A673 (cell line): ENCODE results near the gene PHETA1.

Experiments used
- EZH2 ChIP-seq: fragments of 200-600 bp; sonication (generic); IDR thresholded peaks from 2 replicates; pipeline ENCODE4 v1.6.1; 2017; ENCODE audit warnings: borderline replicate concordance, low read depth, mild to moderate bottlenecking, mixed read lengths, antibody characterized with exemption, low read length; ENCODE audit not compliant: poor library complexity, severe bottlenecking
- TF ChIP-seq, protein P1 (sequence below): fragments of 300-800, 200-600 bp; sonication (generic); conservative IDR thresholded peaks from 2 replicates; pipeline ENCODE4 v1.5.1; 2017; ENCODE audit warnings: low read depth, mild to moderate bottlenecking, antibody characterized with exemption, low read length, moderate library complexity, mixed read lengths

DNA sequence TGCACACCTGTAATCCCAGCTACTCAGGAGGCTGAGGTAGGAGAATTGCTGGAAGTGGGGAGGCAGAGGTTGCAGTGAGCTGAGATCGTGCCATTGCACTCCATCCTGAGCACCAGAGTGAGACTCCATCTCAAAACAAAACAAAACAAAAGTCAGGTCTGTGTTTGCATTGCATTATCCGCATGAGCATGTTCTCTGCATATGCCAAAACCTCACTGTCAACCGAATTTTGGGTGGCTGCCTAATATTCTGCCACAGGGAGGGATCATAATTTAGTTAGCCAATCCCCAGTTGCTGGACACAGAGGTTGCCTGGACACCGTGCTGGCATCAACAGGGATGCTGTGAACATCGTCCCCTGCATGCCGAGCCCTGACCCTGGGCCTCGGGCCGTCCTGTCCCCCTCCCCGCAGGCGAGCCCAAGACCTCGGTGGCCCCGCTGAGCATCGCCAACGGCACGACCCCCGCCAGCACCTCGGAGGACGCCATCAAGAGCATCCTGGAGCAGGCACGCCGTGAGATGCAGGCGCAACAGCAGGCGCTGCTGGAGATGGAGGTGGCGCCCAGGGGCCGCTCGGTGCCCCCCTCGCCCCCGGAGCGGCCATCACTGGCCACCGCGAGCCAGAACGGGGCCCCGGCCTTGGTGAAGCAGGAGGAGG, 49.2 kb downstream of the PHETA1 start:
- TF ChIP-seq, protein P1, sequence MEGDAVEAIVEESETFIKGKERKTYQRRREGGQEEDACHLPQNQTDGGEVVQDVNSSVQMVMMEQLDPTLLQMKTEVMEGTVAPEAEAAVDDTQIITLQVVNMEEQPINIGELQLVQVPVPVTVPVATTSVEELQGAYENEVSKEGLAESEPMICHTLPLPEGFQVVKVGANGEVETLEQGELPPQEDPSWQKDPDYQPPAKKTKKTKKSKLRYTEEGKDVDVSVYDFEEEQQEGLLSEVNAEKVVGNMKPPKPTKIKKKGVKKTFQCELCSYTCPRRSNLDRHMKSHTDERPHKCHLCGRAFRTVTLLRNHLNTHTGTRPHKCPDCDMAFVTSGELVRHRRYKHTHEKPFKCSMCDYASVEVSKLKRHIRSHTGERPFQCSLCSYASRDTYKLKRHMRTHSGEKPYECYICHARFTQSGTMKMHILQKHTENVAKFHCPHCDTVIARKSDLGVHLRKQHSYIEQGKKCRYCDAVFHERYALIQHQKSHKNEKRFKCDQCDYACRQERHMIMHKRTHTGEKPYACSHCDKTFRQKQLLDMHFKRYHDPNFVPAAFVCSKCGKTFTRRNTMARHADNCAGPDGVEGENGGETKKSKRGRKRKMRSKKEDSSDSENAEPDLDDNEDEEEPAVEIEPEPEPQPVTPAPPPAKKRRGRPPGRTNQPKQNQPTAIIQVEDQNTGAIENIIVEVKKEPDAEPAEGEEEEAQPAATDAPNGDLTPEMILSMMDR: no peak
- TF ChIP-seq EZH2: no peak
